ENCODE data around the gene REX1BD. TPM values are rescaled to one million over a fixed set of nuclear protein-coding genes. Genes with fewer than 3 reads are reported as not detected.

Gene REX1BD
- total RNA-seq, 1 donor from 2014 or later: 47.4 TPM

GRCh38 chr19:18636183-18636968 lies 47.8 kb downstream of the REX1BD start:
- Histone ChIP-seq H3K4me2 (ENCODE audit: low read length) (peak overlapping the region; percentile 88), H3K9ac (ENCODE audit: low read length) (peak overlapping the region; percentile 85), H3K36me3 (ENCODE audit: insufficient read depth, low read length) (no peaks in the 10 kb centered on the region), H3K79me2 (ENCODE audit: insufficient read depth, low read length) (peaks cover 4% of the 10 kb centered on the region), H2AFZ (ENCODE audit: low read depth, low read length) (peak overlapping the region; percentile 79), H4K20me1 (ENCODE audit: insufficient read depth, low read length) (peaks cover 5% of the 10 kb centered on the region), H3K4me1 (ENCODE audit: insufficient read depth, low read length) (no peaks in the 10 kb centered on the region), H3K4me3 (ENCODE audit: insufficient read depth, low read depth, low read length) (peak overlapping the region; percentile 53), H3K9me3 (ENCODE audit: insufficient read depth, low read depth, low read length) (no peaks in the 10 kb centered on the region), H3K27ac (ENCODE audit: low read depth, low read length) (no peak overlapping the region), H3K27me3 (ENCODE audit: insufficient read depth, low read length) (peaks cover 7% of the 10 kb centered on the region)
- Mint-ChIP-seq H3K9me3 (ENCODE audit: unreplicated experiment) (peaks cover 3% of the 10 kb centered on the region), H3K27ac (ENCODE audit: unreplicated experiment) (no peak overlapping the region), H3K36me3 (ENCODE audit: low read depth, unreplicated experiment) (peaks cover 2% of the 10 kb centered on the region), H3K4me3 (ENCODE audit: unreplicated experiment) (peak overlapping the region; percentile 84), H3K27me3 (ENCODE audit: low read depth, unreplicated experiment) (peaks cover 19% of the 10 kb centered on the region), H3K4me1 (ENCODE audit: low read depth, unreplicated experiment) (no peaks in the 10 kb centered on the region)
- DNase-seq (ENCODE audit: low read depth): peak; percentile 93
- no peak for FAIRE-seq
- TF ChIP-seq EZH2 (IDR thresholded peaks at IDR 0.05; ENCODE audit: insufficient read depth, low read length): no peak
- no peak for TF ChIP-seq CTCF (IDR thresholded peaks at IDR 0.05; ENCODE audit: insufficient read depth, low read depth, low read length)

GRCh38 chr19:18636969-18637629 lies 48.5 kb downstream of the REX1BD start, which contains the start of gene KLHL26:
Gene KLHL26 (plus strand): TSS chr19:18637028. CDS start chr19:18637055, 27 bp downstream.
- H3K4me2 ChIP-seq (ENCODE audit: low read length): peak within 1 kb of the TSS; percentile 88
- Mint-ChIP-seq H3K9me3 (ENCODE audit: unreplicated experiment) (peaks cover 3% of the 10 kb centered on the region), H3K36me3 (ENCODE audit: low read depth, unreplicated experiment) (peaks cover 4% of the 10 kb centered on the region), H3K27me3 (ENCODE audit: low read depth, unreplicated experiment) (peaks cover 19% of the 10 kb centered on the region), H3K4me3 (ENCODE audit: unreplicated experiment) (peak within 1 kb of the TSS; percentile 85), H3K4me1 (ENCODE audit: low read depth, unreplicated experiment) (no peaks in the 10 kb centered on the region), H3K27ac (ENCODE audit: unreplicated experiment) (peak within 1 kb of the TSS; percentile 41)
- no peaks in the 10 kb centered on the region for H3K4me1 ChIP-seq (ENCODE audit: insufficient read depth, low read length)
- peaks cover 7% of the 10 kb centered on the region for H3K27me3 ChIP-seq (ENCODE audit: insufficient read depth, low read length)
- TF ChIP-seq CTCF (IDR thresholded peaks at IDR 0.05; ENCODE audit: insufficient read depth, low read depth, low read length): no peak
- no peak for TF ChIP-seq EZH2 (IDR thresholded peaks at IDR 0.05; ENCODE audit: insufficient read depth, low read length)
- no peaks in the 10 kb centered on the region for H3K9me3 ChIP-seq (ENCODE audit: insufficient read depth, low read depth, low read length)
- H3K9ac ChIP-seq (ENCODE audit: low read length): peak within 1 kb of the TSS; percentile 85
- no peak for DNase-seq (ENCODE audit: low read depth)
- peaks cover 8% of the 10 kb centered on the region for H3K79me2 ChIP-seq (ENCODE audit: insufficient read depth, low read length)
- peak within 1 kb of the TSS; percentile 62 for H3K4me3 ChIP-seq (ENCODE audit: insufficient read depth, low read depth, low read length)
- FAIRE-seq: no peak
- H4K20me1 ChIP-seq (ENCODE audit: insufficient read depth, low read length): peaks cover 9% of the 10 kb centered on the region
- no peaks in the 10 kb centered on the region for H3K36me3 ChIP-seq (ENCODE audit: insufficient read depth, low read length)
- H3K27ac ChIP-seq (ENCODE audit: low read depth, low read length): no peak within 1 kb of the TSS
- peak within 1 kb of the TSS; percentile 79 for H2AFZ ChIP-seq (ENCODE audit: low read depth, low read length)

Measured in astrocyte (in vitro differentiated cells and primary cell).